ENCODE data around the gene MCF2L2. TPM values are rescaled to one million over a fixed set of nuclear protein-coding genes. Genes with fewer than 3 reads are reported as not detected.

Gene MCF2L2
- polyA plus RNA-seq, 1 donor from 2014 or later: 9.3 TPM

DNA sequence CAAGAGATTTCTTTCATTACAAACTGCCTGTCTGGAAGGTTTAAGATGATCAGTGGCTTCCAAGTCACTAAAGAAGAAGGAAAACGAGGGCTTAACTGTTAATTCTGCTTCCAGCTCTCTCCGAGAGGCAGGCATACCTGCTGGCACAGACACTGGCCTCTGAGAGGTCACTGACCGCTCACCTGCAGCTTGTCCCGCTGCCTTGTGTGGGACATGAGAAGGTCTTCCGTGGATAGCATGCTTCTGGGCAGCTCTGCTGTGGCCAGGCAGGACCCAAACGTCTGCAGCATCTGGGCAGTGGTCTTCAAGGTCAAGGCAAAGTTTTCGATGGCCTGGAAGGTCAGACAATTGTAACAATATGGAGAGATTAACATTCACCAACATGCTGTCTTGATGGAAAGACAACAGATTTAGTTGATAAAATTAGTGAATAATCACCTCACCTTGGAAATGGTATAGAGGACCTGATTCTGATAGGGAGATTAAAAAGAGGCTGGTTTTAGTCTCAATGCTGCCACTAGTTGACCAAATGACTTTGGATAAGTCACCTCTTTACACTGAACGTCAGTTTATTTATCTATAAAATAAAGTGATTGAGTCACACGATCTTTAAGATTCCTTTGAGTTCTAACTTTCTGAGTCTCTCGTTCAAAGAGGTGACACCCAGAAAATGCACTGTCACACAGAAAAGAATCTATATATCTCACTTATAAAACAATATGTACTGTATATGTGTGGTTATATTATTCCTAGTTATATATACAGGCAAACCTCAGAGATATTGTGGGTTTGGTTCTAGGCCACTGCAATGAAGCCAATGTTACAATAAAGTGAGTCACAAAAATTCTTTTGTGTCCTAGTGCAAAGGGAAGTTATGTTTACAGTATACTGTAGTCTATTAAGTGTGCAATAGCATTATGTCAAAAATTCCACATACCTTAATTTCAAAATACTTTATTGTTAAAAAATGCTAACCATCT lies 110.2 kb downstream of the MCF2L2 start:
- Histone ChIP-seq H3K9me3 (ENCODE audit: low read length) (no peaks in the 10 kb centered on the region), H3K4me3 (ENCODE audit: low read length) (no peak overlapping the region), H3F3A (ENCODE audit: insufficient read depth, low read length, poor library complexity, severe bottlenecking) (no peaks in the 10 kb centered on the region), H4K20me1 (ENCODE audit: insufficient read depth) (no peaks in the 10 kb centered on the region), H3K9me2 (ENCODE audit: insufficient read depth, low read length) (no peaks in the 10 kb centered on the region), H3K27me3 (ENCODE audit: insufficient read depth, low read depth, low read length) (no peaks in the 10 kb centered on the region), H3K36me3 (ENCODE audit: insufficient read depth, low read length) (peaks cover 3% of the 10 kb centered on the region), H2AFZ (ENCODE audit: low read depth, low read length) (no peak overlapping the region), H3K27ac (ENCODE audit: low read length) (no peak overlapping the region), H3K79me2 (replicated peaks; ENCODE audit: insufficient read depth, low read length) (no peaks in the 10 kb centered on the region), H3K4me2 (ENCODE audit: low read length) (no peak overlapping the region), H3K9ac (ENCODE audit: low read length) (no peak overlapping the region)
- TF ChIP-seq EZH2 (IDR thresholded peaks at IDR 0.05; ENCODE audit: borderline replicate concordance, insufficient read depth, low read length, poor library complexity, severe bottlenecking) (no peak), MXI1 (conservative IDR thresholded peaks at IDR 0.05; ENCODE audit: poor library complexity, severe bottlenecking) (no peak), SMC3 (conservative IDR thresholded peaks at IDR 0.05; ENCODE audit: poor library complexity) (no peak), RAD21 (conservative IDR thresholded peaks at IDR 0.05) (no peak), EP300 (conservative IDR thresholded peaks at IDR 0.05; ENCODE audit: poor library complexity, severe bottlenecking) (no peak), POLR2AphosphoS5 (IDR thresholded peaks at IDR 0.05) (no peak)
- TF ChIP-seq, protein P1, sequence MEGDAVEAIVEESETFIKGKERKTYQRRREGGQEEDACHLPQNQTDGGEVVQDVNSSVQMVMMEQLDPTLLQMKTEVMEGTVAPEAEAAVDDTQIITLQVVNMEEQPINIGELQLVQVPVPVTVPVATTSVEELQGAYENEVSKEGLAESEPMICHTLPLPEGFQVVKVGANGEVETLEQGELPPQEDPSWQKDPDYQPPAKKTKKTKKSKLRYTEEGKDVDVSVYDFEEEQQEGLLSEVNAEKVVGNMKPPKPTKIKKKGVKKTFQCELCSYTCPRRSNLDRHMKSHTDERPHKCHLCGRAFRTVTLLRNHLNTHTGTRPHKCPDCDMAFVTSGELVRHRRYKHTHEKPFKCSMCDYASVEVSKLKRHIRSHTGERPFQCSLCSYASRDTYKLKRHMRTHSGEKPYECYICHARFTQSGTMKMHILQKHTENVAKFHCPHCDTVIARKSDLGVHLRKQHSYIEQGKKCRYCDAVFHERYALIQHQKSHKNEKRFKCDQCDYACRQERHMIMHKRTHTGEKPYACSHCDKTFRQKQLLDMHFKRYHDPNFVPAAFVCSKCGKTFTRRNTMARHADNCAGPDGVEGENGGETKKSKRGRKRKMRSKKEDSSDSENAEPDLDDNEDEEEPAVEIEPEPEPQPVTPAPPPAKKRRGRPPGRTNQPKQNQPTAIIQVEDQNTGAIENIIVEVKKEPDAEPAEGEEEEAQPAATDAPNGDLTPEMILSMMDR (IDR thresholded peaks at IDR 0.05; ENCODE audit: poor library complexity, severe bottlenecking): no peak

GRCh38 chr3:183317271-183317670 lies 111.1 kb downstream of the MCF2L2 start:
- H3K9ac ChIP-seq (ENCODE audit: low read length): no peak overlapping the region
- no peak overlapping the region for H3K4me2 ChIP-seq (ENCODE audit: low read length)
- no peaks in the 10 kb centered on the region for H3K79me2 ChIP-seq (replicated peaks; ENCODE audit: insufficient read depth, low read length)
- peaks cover 3% of the 10 kb centered on the region for H3K36me3 ChIP-seq (ENCODE audit: insufficient read depth, low read length)
- no peak overlapping the region for H3K4me3 ChIP-seq (ENCODE audit: low read length)
- TF ChIP-seq REST (IDR thresholded peaks at IDR 0.05; ENCODE audit: borderline replicate concordance): no peak
- no peak for TF ChIP-seq RAD21 (conservative IDR thresholded peaks at IDR 0.05)
- no peak for TF ChIP-seq TAF1 (IDR thresholded peaks at IDR 0.05; ENCODE audit: low read depth)
- H3K9me3 ChIP-seq (ENCODE audit: low read length): no peaks in the 10 kb centered on the region
- H2AFZ ChIP-seq (ENCODE audit: low read depth, low read length): no peak overlapping the region
- no peaks in the 10 kb centered on the region for H3F3A ChIP-seq (ENCODE audit: insufficient read depth, low read length, poor library complexity, severe bottlenecking)
- no peaks in the 10 kb centered on the region for H3K27me3 ChIP-seq (ENCODE audit: insufficient read depth, low read depth, low read length)
- no peaks in the 10 kb centered on the region for H4K20me1 ChIP-seq (ENCODE audit: insufficient read depth)
- H3K9me2 ChIP-seq (ENCODE audit: insufficient read depth, low read length): no peaks in the 10 kb centered on the region
- H3K27ac ChIP-seq (ENCODE audit: low read length): no peak overlapping the region
